GM12878 (cell line): ENCODE data around the gene UAP1. TPM values are rescaled to one million over a fixed set of nuclear protein-coding genes. Genes with fewer than 3 reads are reported as not detected.
A peak's percentile ranks its signal among the peaks of the same experiment; 100 is the strongest.

Source experiments
- DPF2 ChIP-seq: fragments of 450-650 bp; IDR thresholded peaks from 2 replicates; pipeline ENCODE4 v1.6.1; 2017; ENCODE audit warnings: mild to moderate bottlenecking
- HDAC6 ChIP-seq: fragments of 200-600 bp; sonication (generic); IDR thresholded peaks from one replicate; pipeline ENCODE4 v1.8.0; 2017; ENCODE audit warnings: antibody characterized with exemption; ENCODE audit not compliant: unreplicated experiment
- NFIC ChIP-seq: IDR thresholded peaks from 2 replicates; pipeline ENCODE4 v1.6.1; 2012; ENCODE audit warnings: low read depth, mild to moderate bottlenecking, inconsistent platforms, low read length, moderate library complexity
- NR2C1 ChIP-seq: fragments of 450-650 bp; IDR thresholded peaks from 2 replicates; pipeline ENCODE4 v1.6.1; 2017; ENCODE audit warnings: antibody characterized with exemption, mild to moderate bottlenecking, moderate library complexity
- WRNIP1 ChIP-seq: IDR thresholded peaks from 2 replicates; pipeline ENCODE4 v1.6.1; 2011; ENCODE audit warnings: low read depth, low read length, improper control_type of control experiment, borderline replicate concordance
- ZNF274 ChIP-seq: IDR thresholded peaks from one replicate; pipeline ENCODE4 v1.8.0; 2011; ENCODE audit not compliant: insufficient read length, insufficient read depth
- ZSCAN29 ChIP-seq: fragments of 450-650 bp; IDR thresholded peaks from 2 replicates; pipeline ENCODE4 v1.6.1; 2017; ENCODE audit warnings: mild to moderate bottlenecking, moderate library complexity
- polyA plus RNA-seq, 11 experiments: library from polyadenylated mRNA; depleted of rRNA in 4 of 11; unstranded in 6 of 11; stranded (reverse) in 5 of 11; fragments of >200 nt; fragmentation: Nextera tagmentation in 4 of 11; fragmentation: Illumina TruSeq in 1 of 11; extraction: Ambion mirVana in 4 of 11; extraction: Trizol in 1 of 11; gene quantifications; 1 replicate in 1 of 11; 2 replicates in 10 of 11; pipeline versions ENCODE4 v1.2.1 to v1.2.3, GENCODE V29; 2011 to 2016; ENCODE audit warnings: inconsistent platforms in 2 of 11, missing spikeins in 2 of 11, low read depth in 1 of 11
- total RNA-seq, 4 experiments: library from RNA; depleted of rRNA in 3 of 4; stranded (reverse); fragments of >200 nt in 3 of 4; fragmentation: Illumina TruSeq in 1 of 4; extraction: Trizol in 1 of 4; gene quantifications; 2 replicates each; pipeline versions ENCODE4 v1.2.1 to v1.2.3, GENCODE V29; 2013 to 2021
- TF ChIP-seq, protein P1 (sequence below): fragments of 450-650 bp; IDR thresholded peaks from 2 replicates; pipeline ENCODE4 v1.6.1; 2016; ENCODE audit warnings: mild to moderate bottlenecking
- TF ChIP-seq, protein P2 (sequence below): IDR thresholded peaks from 2 replicates; pipeline ENCODE4 v1.6.1; 2011; ENCODE audit warnings: borderline replicate concordance, low read depth, mild to moderate bottlenecking, moderate library complexity, low read length; ENCODE audit not compliant: insufficient read depth, poor library complexity, severe bottlenecking
- TF ChIP-seq, protein P3 (sequence below): fragments of 450-650 bp; IDR thresholded peaks from 2 replicates; pipeline ENCODE4 v1.6.1; 2017; ENCODE audit warnings: low read depth, mild to moderate bottlenecking, moderate library complexity

UAP1 gene
- total and polyA plus RNA-seq, 10 of the 15 experiments (the other 5 are each of a cell fraction or from before 2014, with no cell fraction given) = 19.2 to 43.0 (median 30.7) TPM

DNA sequence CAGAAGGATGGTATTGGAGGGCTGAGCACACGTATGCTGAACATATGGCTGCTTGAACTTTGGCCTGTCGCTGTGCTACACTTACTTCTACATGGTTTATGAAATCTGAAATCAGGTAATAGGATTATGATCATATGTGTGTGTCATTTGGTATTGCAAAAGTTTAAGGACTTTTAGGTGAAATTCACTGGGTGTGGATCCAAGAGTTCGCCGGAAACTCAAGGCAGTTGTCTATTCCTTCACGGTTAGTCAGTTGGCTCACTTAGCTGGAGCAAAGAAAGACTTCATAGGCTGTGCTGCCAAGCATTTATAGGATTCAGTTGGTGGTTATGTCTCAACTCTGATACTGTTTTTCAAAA lies 927 bp downstream of the UAP1 start (continued):
- TF ChIP-seq HDAC6 (no peak), NR2C1 (peak; percentile 52), ZNF274 (no peak), NFIC (no peak), DPF2 (no peak), ZSCAN29 (no peak), WRNIP1 (no peak)
- TF ChIP-seq, protein P1, sequence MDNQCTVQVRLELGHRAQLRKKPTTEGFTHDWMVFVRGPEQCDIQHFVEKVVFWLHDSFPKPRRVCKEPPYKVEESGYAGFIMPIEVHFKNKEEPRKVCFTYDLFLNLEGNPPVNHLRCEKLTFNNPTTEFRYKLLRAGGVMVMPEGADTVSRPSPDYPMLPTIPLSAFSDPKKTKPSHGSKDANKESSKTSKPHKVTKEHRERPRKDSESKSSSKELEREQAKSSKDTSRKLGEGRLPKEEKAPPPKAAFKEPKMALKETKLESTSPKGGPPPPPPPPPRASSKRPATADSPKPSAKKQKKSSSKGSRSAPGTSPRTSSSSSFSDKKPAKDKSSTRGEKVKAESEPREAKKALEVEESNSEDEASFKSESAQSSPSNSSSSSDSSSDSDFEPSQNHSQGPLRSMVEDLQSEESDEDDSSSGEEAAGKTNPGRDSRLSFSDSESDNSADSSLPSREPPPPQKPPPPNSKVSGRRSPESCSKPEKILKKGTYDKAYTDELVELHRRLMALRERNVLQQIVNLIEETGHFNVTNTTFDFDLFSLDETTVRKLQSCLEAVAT = 0 out of 2 replicates have a peak, but pooled peaks have one; percentile 39
- TF ChIP-seq, protein P2, sequence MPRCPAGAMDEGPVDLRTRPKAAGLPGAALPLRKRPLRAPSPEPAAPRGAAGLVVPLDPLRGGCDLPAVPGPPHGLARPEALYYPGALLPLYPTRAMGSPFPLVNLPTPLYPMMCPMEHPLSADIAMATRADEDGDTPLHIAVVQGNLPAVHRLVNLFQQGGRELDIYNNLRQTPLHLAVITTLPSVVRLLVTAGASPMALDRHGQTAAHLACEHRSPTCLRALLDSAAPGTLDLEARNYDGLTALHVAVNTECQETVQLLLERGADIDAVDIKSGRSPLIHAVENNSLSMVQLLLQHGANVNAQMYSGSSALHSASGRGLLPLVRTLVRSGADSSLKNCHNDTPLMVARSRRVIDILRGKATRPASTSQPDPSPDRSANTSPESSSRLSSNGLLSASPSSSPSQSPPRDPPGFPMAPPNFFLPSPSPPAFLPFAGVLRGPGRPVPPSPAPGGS = no peak
- TF ChIP-seq, protein P3, sequence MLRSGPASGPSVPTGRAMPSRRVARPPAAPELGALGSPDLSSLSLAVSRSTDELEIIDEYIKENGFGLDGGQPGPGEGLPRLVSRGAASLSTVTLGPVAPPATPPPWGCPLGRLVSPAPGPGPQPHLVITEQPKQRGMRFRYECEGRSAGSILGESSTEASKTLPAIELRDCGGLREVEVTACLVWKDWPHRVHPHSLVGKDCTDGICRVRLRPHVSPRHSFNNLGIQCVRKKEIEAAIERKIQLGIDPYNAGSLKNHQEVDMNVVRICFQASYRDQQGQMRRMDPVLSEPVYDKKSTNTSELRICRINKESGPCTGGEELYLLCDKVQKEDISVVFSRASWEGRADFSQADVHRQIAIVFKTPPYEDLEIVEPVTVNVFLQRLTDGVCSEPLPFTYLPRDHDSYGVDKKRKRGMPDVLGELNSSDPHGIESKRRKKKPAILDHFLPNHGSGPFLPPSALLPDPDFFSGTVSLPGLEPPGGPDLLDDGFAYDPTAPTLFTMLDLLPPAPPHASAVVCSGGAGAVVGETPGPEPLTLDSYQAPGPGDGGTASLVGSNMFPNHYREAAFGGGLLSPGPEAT = no peak
